Activated CD8-positive, alpha-beta memory T cell treated with anti-CD3 and anti-CD28 coated beads, Interleukin-2, amount 50 U/mL, for 4 hours (primary cell): ENCODE results near the gene KDM4C.
"Not testable (repeated sequence)": the region's sequence is repeated elsewhere in the genome, so short reads cannot be mapped to it uniquely, and the experiment has no call there.

Experiments
- DNase-seq: peaks from one replicate; pipeline ENCODE4 v3.0.0-alpha.2; 2020

The KDM4C gene

GRCh38 chr9:6757456-6758247 is at the start of gene KDM4C:
KDM4C (plus strand) TSS chr9:6757973; CDS start chr9:6792989, 35,016 bp downstream.
- peak; percentile 93 for DNase-seq

- no peak for DNase-seq
Observed at GRCh38 chr9:6708732-6709131, 49.0 kb upstream of the KDM4C start.

- DNase-seq, result no peak
Observed at GRCh38 chr9:6711403-6711802, 46.4 kb upstream of the KDM4C start.

GRCh38 chr9:6712041-6712440 is 45.7 kb upstream of the KDM4C start:
- no peak for DNase-seq

GRCh38 chr9:6714176-6714575 is 43.6 kb upstream of the KDM4C start:
- DNase-seq, result no peak

GRCh38 chr9:6715153-6715754 is 42.5 kb upstream of the KDM4C start:
- DNase-seq, result not testable (repeated sequence)

GRCh38 chr9:6715755-6716643 is 41.8 kb upstream of the KDM4C start:
- peak; percentile 65 for DNase-seq

GRCh38 chr9:6716766-6717165 is 41.0 kb upstream of the KDM4C start:
- no peak for DNase-seq

- DNase-seq, result no peak
Observed at GRCh38 chr9:6723881-6724420, 33.8 kb upstream of the KDM4C start.

GRCh38 chr9:6733257-6733656 is 24.5 kb upstream of the KDM4C start:
- DNase-seq, result no peak

GRCh38 chr9:6733831-6734230 is 23.9 kb upstream of the KDM4C start:
- DNase-seq, result no peak

GRCh38 chr9:6735422-6735821 is 22.4 kb upstream of the KDM4C start:
- no peak for DNase-seq

- DNase-seq, result no peak
Observed at GRCh38 chr9:6739218-6739617, 18.6 kb upstream of the KDM4C start.

GRCh38 chr9:6748861-6749260 is 8.9 kb upstream of the KDM4C start:
- not testable (repeated sequence) for DNase-seq

- DNase-seq, result not testable (repeated sequence)
Observed at GRCh38 chr9:6754861-6755260, 2.9 kb upstream of the KDM4C start.

GRCh38 chr9:6757132-6757455 is 679 bp upstream of the KDM4C start:
- peak; percentile 68 for DNase-seq

GRCh38 chr9:6758248-6758497 is 400 bp downstream of the KDM4C start:
- no peak for DNase-seq

GRCh38 chr9:6758498-6759184 is 868 bp downstream of the KDM4C start:
- DNase-seq, result peak; percentile 40

GRCh38 chr9:6759185-6759977 is 1.6 kb downstream of the KDM4C start:
- peak; percentile 24 for DNase-seq

- DNase-seq, result no peak
Observed at GRCh38 chr9:6761306-6761705, 3.5 kb downstream of the KDM4C start.

- DNase-seq, result no peak
Observed at GRCh38 chr9:6763244-6763643, 5.5 kb downstream of the KDM4C start.

GRCh38 chr9:6764011-6764410 is 6.2 kb downstream of the KDM4C start:
- DNase-seq, result no peak
